H7 (cell line): ENCODE results near the gene PSME3. TPM values are rescaled to one million over a fixed set of nuclear protein-coding genes. Genes with fewer than 3 reads are reported as not detected.
"Not testable (repeated sequence)": the region's sequence is repeated elsewhere in the genome, so short reads cannot be mapped to it uniquely, and the experiment has no call there.

Experiments used
- DNase-seq: peaks from one replicate; pipeline ENCODE4 v3.0.0; 2012
- H3K27me3 ChIP-seq: 2 replicates; pipeline ENCODE4 v1.6.0; 2011; ENCODE audit warnings: mild to moderate bottlenecking, low read length; ENCODE audit not compliant: control insufficient read depth, insufficient read depth
- H3K36me3 ChIP-seq: replicated peaks from 2 replicates; pipeline ENCODE4 v1.5.1; 2011; ENCODE audit warnings: low read length; ENCODE audit not compliant: control insufficient read depth, insufficient read depth
- H3K4me3 ChIP-seq: 2 replicates; pipeline ENCODE4 v1.5.1; 2011; ENCODE audit warnings: low read depth, mild to moderate bottlenecking, control low read depth, low read length, moderate library complexity; ENCODE audit not compliant: insufficient read depth
- total RNA-seq: library from RNA; depleted of rRNA; stranded (reverse); fragments of >200 nt; shearing (Covaris generic); gene quantifications from 2 replicates; pipeline ENCODE4 v1.2.3, GENCODE V29; 2014

Gene PSME3
- total RNA-seq, 1 experiment from 2014 or later = 121 TPM

- H3K27me3 ChIP-seq, H3K36me3 ChIP-seq, DNase-seq, H3K4me3 ChIP-seq: not testable (repeated sequence)
These were observed 18.4 kb downstream of the PSME3 start for GRCh38 chr17:42851371-42852240.

- DNase-seq = no peak
- no peaks in the 10 kb centered on the region for H3K36me3 ChIP-seq
- H3K27me3 ChIP-seq = no peaks in the 10 kb centered on the region
- H3K4me3 ChIP-seq = no peak overlapping the region
These were observed 19.2 kb downstream of the PSME3 start for GRCh38 chr17:42852351-42852750.

- H3K4me3 ChIP-seq = no peak overlapping the region
- H3K27me3 ChIP-seq = no peaks in the 10 kb centered on the region
- no peaks in the 10 kb centered on the region for H3K36me3 ChIP-seq
- DNase-seq = no peak
These were observed 19.8 kb downstream of the PSME3 start for GRCh38 chr17:42853004-42853403.

GRCh38 chr17:42853597-42853967, 20.4 kb downstream of the PSME3 start:
- H3K27me3 ChIP-seq = no peaks in the 10 kb centered on the region
- DNase-seq = no peak
- H3K36me3 ChIP-seq = no peaks in the 10 kb centered on the region
- no peak overlapping the region for H3K4me3 ChIP-seq

- H3K36me3 ChIP-seq = no peaks in the 10 kb centered on the region
- H3K27me3 ChIP-seq = no peaks in the 10 kb centered on the region
- no peak overlapping the region for H3K4me3 ChIP-seq
- DNase-seq = no peak
These were observed 21.0 kb downstream of the PSME3 start for GRCh38 chr17:42853968-42854790.

- no peak for DNase-seq
- H3K27me3 ChIP-seq = no peaks in the 10 kb centered on the region
- no peaks in the 10 kb centered on the region for H3K36me3 ChIP-seq
- no peak overlapping the region for H3K4me3 ChIP-seq
These were observed 21.9 kb downstream of the PSME3 start for GRCh38 chr17:42855048-42855596.

GRCh38 chr17:42856093-42856492, 22.9 kb downstream of the PSME3 start:
- DNase-seq, H3K4me3 ChIP-seq, H3K36me3 ChIP-seq, H3K27me3 ChIP-seq: not testable (repeated sequence)

GRCh38 chr17:42856516-42856915, 23.3 kb downstream of the PSME3 start:
- not testable (repeated sequence) for H3K4me3 ChIP-seq, H3K27me3 ChIP-seq, H3K36me3 ChIP-seq, DNase-seq

GRCh38 chr17:42857389-42857788, 24.2 kb downstream of the PSME3 start:
- no peaks in the 10 kb centered on the region for H3K27me3 ChIP-seq
- DNase-seq = peak; percentile 80
- no peaks in the 10 kb centered on the region for H3K36me3 ChIP-seq
- no peak overlapping the region for H3K4me3 ChIP-seq

GRCh38 chr17:42865638-42866094, 32.5 kb downstream of the PSME3 start:
- DNase-seq = no peak
- Histone ChIP-seq H3K36me3 (no peaks in the 10 kb centered on the region), H3K4me3 (no peak overlapping the region), H3K27me3 (no peaks in the 10 kb centered on the region; the same call in 1 of the 2 replicates)

GRCh38 chr17:42866216-42866615, 33.0 kb downstream of the PSME3 start:
- Histone ChIP-seq H3K4me3 (no peak overlapping the region), H3K27me3 (no peaks in the 10 kb centered on the region; the same call in 1 of the 2 replicates), H3K36me3 (no peaks in the 10 kb centered on the region)
- DNase-seq = no peak

GRCh38 chr17:42866631-42867575, 33.7 kb downstream of the PSME3 start:
- Histone ChIP-seq H3K36me3 (no peaks in the 10 kb centered on the region), H3K4me3 (no peak overlapping the region), H3K27me3 (no peaks in the 10 kb centered on the region; the same call in 1 of the 2 replicates)
- DNase-seq = no peak

GRCh38 chr17:42867694-42868261, 34.6 kb downstream of the PSME3 start:
- H3K4me3 ChIP-seq, H3K36me3 ChIP-seq, DNase-seq, H3K27me3 ChIP-seq: not testable (repeated sequence)
